GM10248 (cell line): ENCODE data around the gene MBD2.
"Not testable (repeated sequence)": the region's sequence is repeated elsewhere in the genome, so short reads cannot be mapped to it uniquely, and the experiment has no call there.

ENCODE experiments used
- CTCF ChIA-PET: fragments of 300-600 bp; sonication (Branson Sonifier 250); formaldehyde crosslinking; extraction: SDS; loops from one replicate; lab custom pipeline; 2021; ENCODE audit warnings: antibody characterized with exemption; lab: Yijun Ruan, JAX
- POLR2A ChIA-PET: fragments of 350-650 bp; sonication (Branson Sonifier 250); formaldehyde crosslinking; extraction: SDS; loops from one replicate; lab custom pipeline; 2020; ENCODE audit warnings: antibody characterized with exemption; lab: Yijun Ruan, JAX
- DNase-seq: peaks from one replicate; pipeline ENCODE4 v3.0.0; 2012; ENCODE audit errors: extremely low spot score
- TF ChIP-seq, protein P1 (sequence below): IDR thresholded peaks from 2 replicates; pipeline ENCODE4 v1.5.1; 2012; ENCODE audit warnings: mild to moderate bottlenecking, low read depth; ENCODE audit errors: extremely low read depth, missing control alignments, control extremely low read depth

Gene MBD2

DNA sequence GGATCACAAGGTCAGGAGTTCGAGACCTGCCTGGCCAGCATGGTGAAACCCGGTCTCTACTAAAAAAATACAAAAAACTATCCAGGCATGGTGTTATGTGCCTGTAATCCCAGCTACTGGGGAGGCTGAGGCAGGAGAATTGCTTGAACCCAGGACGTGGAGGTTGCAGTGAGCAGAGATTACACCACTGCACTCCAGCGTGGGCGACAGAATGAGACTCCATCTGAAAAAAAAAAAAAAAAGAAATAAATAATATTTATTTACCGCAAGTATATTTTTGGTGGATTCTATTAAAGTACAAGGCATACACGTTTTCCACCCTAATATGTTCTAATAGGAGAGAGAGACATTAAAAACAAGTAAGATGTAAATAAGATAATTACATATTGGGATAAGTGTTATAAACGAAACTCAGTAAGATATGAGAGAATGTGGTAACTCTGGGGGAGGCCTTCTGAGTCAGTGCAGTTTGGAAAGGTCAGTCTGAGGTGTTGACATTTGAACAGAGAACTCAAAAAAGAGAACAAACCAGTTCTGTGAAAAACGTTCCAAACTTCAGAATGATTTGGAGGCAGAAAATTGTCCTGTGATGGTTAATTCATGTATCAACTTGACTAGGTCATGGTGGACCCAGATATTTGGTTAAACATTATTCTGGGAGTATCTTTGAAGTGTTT is 36.1 kb upstream of the MBD2 start:
- DNase-seq = peak; percentile 50
- POLR2A ChIA-PET = no interaction called here
- TF ChIP-seq, protein P1, sequence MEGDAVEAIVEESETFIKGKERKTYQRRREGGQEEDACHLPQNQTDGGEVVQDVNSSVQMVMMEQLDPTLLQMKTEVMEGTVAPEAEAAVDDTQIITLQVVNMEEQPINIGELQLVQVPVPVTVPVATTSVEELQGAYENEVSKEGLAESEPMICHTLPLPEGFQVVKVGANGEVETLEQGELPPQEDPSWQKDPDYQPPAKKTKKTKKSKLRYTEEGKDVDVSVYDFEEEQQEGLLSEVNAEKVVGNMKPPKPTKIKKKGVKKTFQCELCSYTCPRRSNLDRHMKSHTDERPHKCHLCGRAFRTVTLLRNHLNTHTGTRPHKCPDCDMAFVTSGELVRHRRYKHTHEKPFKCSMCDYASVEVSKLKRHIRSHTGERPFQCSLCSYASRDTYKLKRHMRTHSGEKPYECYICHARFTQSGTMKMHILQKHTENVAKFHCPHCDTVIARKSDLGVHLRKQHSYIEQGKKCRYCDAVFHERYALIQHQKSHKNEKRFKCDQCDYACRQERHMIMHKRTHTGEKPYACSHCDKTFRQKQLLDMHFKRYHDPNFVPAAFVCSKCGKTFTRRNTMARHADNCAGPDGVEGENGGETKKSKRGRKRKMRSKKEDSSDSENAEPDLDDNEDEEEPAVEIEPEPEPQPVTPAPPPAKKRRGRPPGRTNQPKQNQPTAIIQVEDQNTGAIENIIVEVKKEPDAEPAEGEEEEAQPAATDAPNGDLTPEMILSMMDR = no peak
- CTCF ChIA-PET = interaction anchor here (0.6 to 1.6 kb wide), 4 partner anchors 9 to 98 kb away, joined by 3 to 8 read pairs (median 3); partner anchors contain the start of gene C18orf54

DNA sequence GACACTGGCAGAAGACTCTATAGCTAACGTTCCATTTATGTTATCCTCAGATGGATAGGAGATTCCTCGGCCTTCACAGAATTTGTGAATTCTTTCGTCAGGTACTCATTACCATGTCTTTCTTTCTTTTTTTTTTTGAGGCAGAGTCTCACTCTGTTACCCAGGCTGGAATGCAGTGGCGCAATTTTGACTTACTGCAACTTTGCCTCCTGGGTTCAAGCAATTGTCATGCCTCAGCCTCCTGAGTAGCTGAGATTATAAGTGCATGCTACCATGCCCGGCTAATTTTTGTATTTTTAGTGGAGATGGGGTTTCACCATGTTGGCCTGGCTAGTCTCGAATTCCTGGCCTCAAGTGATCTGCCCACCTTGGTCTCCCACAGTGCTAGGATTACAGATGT is 33.3 kb upstream of the MBD2 start:
- POLR2A ChIA-PET, CTCF ChIA-PET, DNase-seq: not testable (repeated sequence)

DNA sequence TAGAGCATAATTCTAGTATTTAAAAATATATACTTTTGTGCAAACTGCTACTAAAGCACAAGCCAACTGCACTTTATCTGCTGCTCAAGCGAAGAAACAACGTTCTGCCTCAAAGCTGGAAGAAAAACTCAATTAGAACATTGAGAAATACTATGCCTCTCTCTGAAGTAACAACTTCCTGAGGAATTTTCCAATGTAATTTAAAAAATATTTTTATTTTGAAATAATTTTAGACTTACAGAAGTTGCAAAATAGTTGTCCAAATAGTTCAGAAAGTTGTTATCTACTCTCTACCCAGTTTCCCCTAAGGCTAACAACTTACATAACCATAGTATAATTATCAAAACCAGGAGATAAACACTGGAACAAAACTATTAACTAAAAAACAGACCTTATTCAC is 32.5 kb upstream of the MBD2 start:
- ChIA-PET CTCF (no interaction called here), POLR2A (no interaction called here)
- TF ChIP-seq, protein P1 = no peak
- no peak for DNase-seq

DNA sequence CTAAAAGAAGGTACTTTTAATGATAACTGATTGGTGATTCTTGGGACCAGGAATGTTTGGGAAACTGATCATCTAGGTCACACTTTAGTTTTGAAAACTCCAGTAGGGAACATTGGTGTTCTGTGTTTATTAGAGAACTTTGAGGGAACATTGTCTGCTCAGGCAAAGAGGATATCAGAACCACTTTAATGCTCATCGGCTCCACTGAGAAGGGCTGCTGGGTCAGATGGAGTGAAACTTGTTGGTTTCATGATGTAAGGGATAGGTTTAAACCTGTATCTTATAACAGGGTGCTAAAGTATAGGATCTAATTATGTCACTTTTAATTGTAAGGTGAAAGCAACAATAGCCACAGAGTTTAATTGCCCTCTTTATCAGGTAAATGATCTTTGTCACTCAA is 30.7 kb upstream of the MBD2 start:
- TF ChIP-seq, protein P1 = no peak
- POLR2A ChIA-PET = no interaction called here
- CTCF ChIA-PET = no interaction called here
- DNase-seq = no peak

DNA sequence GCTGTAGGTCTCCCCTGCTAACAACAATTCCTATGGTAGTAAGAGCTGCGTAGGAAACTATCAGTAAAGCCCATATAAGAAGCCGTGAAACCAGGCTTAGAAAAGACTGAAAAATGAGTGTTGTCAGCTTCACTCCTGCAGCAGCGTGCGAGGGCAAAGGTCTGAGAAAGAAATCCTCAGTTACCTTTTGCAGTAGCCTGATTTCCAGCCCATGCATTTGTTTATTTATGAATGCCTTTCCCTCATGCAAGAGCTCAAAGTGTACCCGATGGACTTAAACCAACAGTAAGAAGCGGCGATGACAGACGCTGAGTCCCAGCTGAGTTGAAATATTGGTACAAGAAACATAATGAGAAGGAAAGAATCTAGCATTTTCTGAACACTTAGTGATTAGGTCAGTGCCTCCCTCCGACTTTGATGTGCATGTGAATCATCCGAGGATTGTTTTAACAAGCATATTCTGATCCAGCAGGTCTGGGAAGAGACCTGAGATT is 29.8 kb upstream of the MBD2 start:
- no peak for DNase-seq
- ChIA-PET POLR2A (no interaction called here), CTCF (no interaction called here)
- TF ChIP-seq, protein P1 = no peak

DNA sequence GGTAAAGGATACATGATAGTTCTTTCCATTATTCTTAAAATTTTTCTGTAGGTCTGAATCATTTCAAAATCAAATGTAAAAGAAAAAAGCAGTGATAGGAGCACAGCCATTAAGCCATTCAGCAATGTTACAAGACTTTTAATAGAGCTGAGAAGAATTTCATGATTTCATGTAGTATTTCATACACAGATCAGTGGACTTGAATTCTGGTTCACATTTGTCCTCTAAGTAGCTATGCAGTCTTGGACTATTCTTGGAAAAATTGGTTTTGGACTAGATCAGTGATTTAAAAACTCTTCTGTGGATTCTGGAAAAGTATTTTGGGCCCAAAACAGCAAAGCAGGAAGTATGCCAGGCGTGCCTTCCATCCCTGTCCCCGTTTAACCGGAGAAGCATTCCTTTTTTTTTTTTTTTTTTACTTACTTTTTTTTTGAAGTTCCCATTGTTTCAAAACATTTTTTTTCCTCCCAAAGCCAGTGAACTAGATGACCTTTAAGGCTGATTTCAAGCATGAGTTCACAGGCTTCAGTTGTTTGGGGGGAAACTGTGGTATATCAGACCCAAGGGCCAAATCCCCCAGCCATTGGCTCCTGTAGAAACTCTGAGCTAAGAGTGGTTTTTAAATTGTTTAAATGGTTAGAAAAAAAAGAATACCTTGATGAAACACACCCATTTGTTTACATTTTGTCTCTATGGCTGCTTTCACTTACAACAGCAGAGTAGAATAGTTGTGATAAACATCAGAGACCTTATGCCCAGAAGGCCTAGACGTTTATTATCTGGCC is 27.3 kb upstream of the MBD2 start:
- CTCF ChIA-PET = interaction anchor here (0.7 to 1.7 kb wide), 8 partner anchors 9 to 29 kb away, joined by 3 to 8 read pairs (median 3); no protein-coding TSS in a partner anchor
- no peak for DNase-seq
- POLR2A ChIA-PET = no interaction called here
- TF ChIP-seq, protein P1 = no peak
